A549 (cell line): ENCODE data around the gene KMT5C. TPM values are rescaled to one million over a fixed set of nuclear protein-coding genes. Genes with fewer than 3 reads are reported as not detected.

Experiments
- ATAC-seq, 2 experiments: fragments of 200-7000 bp in 1 of 2; fragments of >200 bp in 1 of 2; cut with Nextera tagmentation in 1 of 2; cut with Tn5 transposase in 1 of 2; 3 replicates each; pipeline versions ENCODE4 v1.8.0 to v1.9.1; 2018 to 2020; ENCODE audit warnings: mild to moderate bottlenecking in 1 of 2, moderate library complexity in 1 of 2
- CTCF ChIA-PET: fragments of 300-600 bp; sonication (Branson Sonifier 250); formaldehyde crosslinking; extraction: SDS; loops from one replicate; lab custom pipeline; 2021; ENCODE audit warnings: antibody characterized with exemption, inconsistent platforms; lab: Yijun Ruan, JAX
- POLR2A ChIA-PET: fragments of 350-600 bp; formaldehyde crosslinking; extraction: SDS; loops from one replicate; lab custom pipeline; 2021; ENCODE audit warnings: antibody characterized with exemption, inconsistent platforms; lab: Yijun Ruan, JAX
- DNase-seq, 2 experiments: peaks; one replicate each; pipeline versions ENCODE4 v3.0.0 to v3.0.0-alpha.2; 2011 to 2016; ENCODE audit warnings: low read depth in 1 of 2, low spot score in 1 of 2
- FAIRE-seq: peaks from 2 replicates; lab custom pipeline; 2011; peaks lifted over from hg19 to GRCh38; lab: Jason Lieb, UNC
- H3K27ac ChIP-seq, 2 experiments: fragments of >200 bp; sonication (Bioruptor Twin); formaldehyde crosslinking; 3 replicates each; pipeline ENCODE4 v1.5.1; 2016 to 2017
- H3K4me1 ChIP-seq: fragments of >200 bp; sonication (Bioruptor Twin); formaldehyde crosslinking; 3 replicates; pipeline ENCODE4 v1.6.1; 2016
- H3K4me2 ChIP-seq: fragments of >200 bp; sonication (Bioruptor Twin); formaldehyde crosslinking; 3 replicates; pipeline ENCODE4 v1.6.1; 2016
- H3K4me3 ChIP-seq: fragments of >200 bp; sonication (Bioruptor Twin); formaldehyde crosslinking; 3 replicates; pipeline ENCODE4 v1.5.1; 2016
- H3K9me3 ChIP-seq: fragments of >200 bp; sonication (Bioruptor Twin); formaldehyde crosslinking; 3 replicates; pipeline ENCODE4 v1.6.1; 2016
- CBX2 ChIP-seq: fragments of 200-600 bp; sonication (generic); IDR thresholded peaks from 2 replicates; pipeline ENCODE4 v1.6.1; 2016; ENCODE audit warnings: low read depth, mild to moderate bottlenecking, borderline replicate concordance
- CHD2 ChIP-seq: fragments of 150-350 bp; IDR thresholded peaks from 2 replicates; pipeline ENCODE4 v1.6.1; 2014; ENCODE audit warnings: low read length; ENCODE audit not compliant: partially characterized antibody
- CTCF ChIP-seq: fragments of >200 bp; sonication (Bioruptor Twin); formaldehyde crosslinking; IDR thresholded peaks from 3 replicates; pipeline ENCODE4 v1.5.1; 2016
- EHMT2 ChIP-seq: fragments of 200-600 bp; sonication (generic); IDR thresholded peaks from 2 replicates; pipeline ENCODE4 v1.6.1; 2016; ENCODE audit warnings: antibody characterized with exemption, low read depth, mild to moderate bottlenecking, moderate library complexity
- HOXA7 ChIP-seq: fragments of 250-450 bp; sonication (Bioruptor Pico); IDR thresholded peaks from 2 replicates; pipeline ENCODE4 v1.5.0; 2020; ENCODE audit warnings: mild to moderate bottlenecking, moderate library complexity
- HOXB13 ChIP-seq: fragments of 250-450 bp; sonication (Bioruptor Pico); IDR thresholded peaks from 2 replicates; pipeline ENCODE4 v1.5.0; 2020; ENCODE audit warnings: low read depth, mild to moderate bottlenecking, moderate library complexity
- HOXB5 ChIP-seq: fragments of 250-450 bp; sonication (Bioruptor Pico); IDR thresholded peaks from 2 replicates; pipeline ENCODE4 v1.5.0; 2020; ENCODE audit warnings: mild to moderate bottlenecking, moderate library complexity
- JUN ChIP-seq, 2 experiments: fragments of >200 bp; sonication (Bioruptor Twin); formaldehyde crosslinking; IDR thresholded peaks; 2 replicates in 1 of 2; 3 replicates in 1 of 2; pipeline ENCODE4 v1.6.1; 2016 to 2017
- JUNB ChIP-seq: fragments of >200 bp; sonication (Bioruptor Twin); formaldehyde crosslinking; IDR thresholded peaks from 2 replicates; pipeline ENCODE4 v1.6.1; 2016
- MAX ChIP-seq: IDR thresholded peaks from 2 replicates; pipeline ENCODE4 v1.6.1; 2012
- NFE2L2 ChIP-seq: fragments of 150-350 bp; conservative IDR thresholded peaks from 2 replicates; pipeline ENCODE4 v1.6.1; 2014; ENCODE audit warnings: low read length
- NR3C1 ChIP-seq: fragments of >200 bp; sonication (Bioruptor Twin); formaldehyde crosslinking; IDR thresholded peaks from 3 replicates; pipeline ENCODE4 v1.6.1; 2017
- PHF8 ChIP-seq: fragments of 200-600 bp; sonication (generic); IDR thresholded peaks from 2 replicates; pipeline ENCODE4 v1.6.1; 2016; ENCODE audit warnings: low read depth, mild to moderate bottlenecking, antibody characterized with exemption, moderate library complexity, borderline replicate concordance
- POLR2A ChIP-seq: IDR thresholded peaks from 2 replicates; pipeline ENCODE4 v1.6.1; 2012; ENCODE audit warnings: mild to moderate bottlenecking, low read length
- RAD21 ChIP-seq, 2 experiments: fragments of >200 bp in 1 of 2; sonication (Bioruptor Twin) in 1 of 2; formaldehyde crosslinking in 1 of 2; IDR thresholded peaks in 1 of 2; conservative IDR thresholded peaks in 1 of 2; 2 replicates in 1 of 2; 3 replicates in 1 of 2; pipeline ENCODE4 v1.6.1; 2012 to 2018; ENCODE audit warnings: inconsistent platforms in 1 of 2
- RARB ChIP-seq: fragments of 250-450 bp; sonication (Bioruptor Pico); IDR thresholded peaks from 2 replicates; pipeline ENCODE4 v1.8.0; 2021; ENCODE audit warnings: mild to moderate bottlenecking, moderate library complexity
- RFX5 ChIP-seq: fragments of 450-650 bp; IDR thresholded peaks from 2 replicates; pipeline ENCODE4 v1.7.1; 2014; ENCODE audit warnings: antibody characterized with exemption, mild to moderate bottlenecking, moderate library complexity
- SMC3 ChIP-seq: fragments of >200 bp; sonication (Bioruptor Twin); formaldehyde crosslinking; IDR thresholded peaks from 3 replicates; pipeline ENCODE4 v1.6.1; 2018; ENCODE audit warnings: inconsistent platforms
- TFCP2L1 ChIP-seq: fragments of 250-450 bp; sonication (Bioruptor Pico); IDR thresholded peaks from 2 replicates; pipeline ENCODE4 v1.5.0; 2021; ENCODE audit warnings: mild to moderate bottlenecking
- TP53 ChIP-seq: fragments of 250-450 bp; sonication (Bioruptor Pico); IDR thresholded peaks from 2 replicates; pipeline ENCODE4 v1.5.0; 2021; ENCODE audit warnings: mild to moderate bottlenecking, moderate library complexity
- ZFP36 ChIP-seq: fragments of 450-650 bp; IDR thresholded peaks from 2 replicates; pipeline ENCODE4 v1.6.1; 2014; ENCODE audit warnings: borderline replicate concordance; ENCODE audit not compliant: partially characterized antibody
- ZNF302 ChIP-seq: fragments of 250-450 bp; sonication (Bioruptor Pico); IDR thresholded peaks from 2 replicates; pipeline ENCODE4 v1.9.0; 2021; ENCODE audit warnings: inconsistent platforms, mild to moderate bottlenecking, moderate library complexity
- ZSCAN20 ChIP-seq: fragments of 250-450 bp; sonication (Bioruptor Pico); IDR thresholded peaks from 2 replicates; pipeline ENCODE4 v1.8.0; 2022; ENCODE audit warnings: mild to moderate bottlenecking, moderate library complexity
- WGBS: methylation state at CpG from one replicate; pipeline ENCODE4 v1.1.6; 2017; ENCODE audit errors: missing lambda C conversion rate; 5-methylcytosine and 5-hydroxymethylcytosine counted together
- polyA plus RNA-seq, 4 experiments: library from polyadenylated mRNA; depleted of rRNA in 3 of 4; stranded (reverse); fragments of >200 nt; fragmentation: RNase III in 1 of 4; extraction: RNeasy Plus Mini Kit Qiagen cat#74134 plus additional on column Dnase treatment in 1 of 4; gene quantifications; 2 replicates in 3 of 4; 3 replicates in 1 of 4; pipeline ENCODE4 v1.2.3, GENCODE V29; 2011 to 2017
- TF ChIP-seq, protein P1 (sequence below): fragments of 250-450 bp; sonication (Bioruptor Pico); IDR thresholded peaks from 2 replicates; pipeline ENCODE4 v1.5.0; 2020; ENCODE audit warnings: low read depth, mild to moderate bottlenecking, moderate library complexity
- TF ChIP-seq, protein P2 (sequence below): IDR thresholded peaks from 2 replicates; pipeline ENCODE4 v1.6.1; 2012; ENCODE audit warnings: low read depth, borderline replicate concordance
- TF ChIP-seq, protein P3 (sequence below): fragments of >200 bp; sonication (Bioruptor Twin); formaldehyde crosslinking; IDR thresholded peaks from 3 replicates; pipeline ENCODE4 v1.6.1; 2016

KMT5C gene
- polyA plus RNA-seq, 2 of the 4 experiments (the other 2 are of a cell fraction): 9.5 to 15.2 TPM

DNA sequence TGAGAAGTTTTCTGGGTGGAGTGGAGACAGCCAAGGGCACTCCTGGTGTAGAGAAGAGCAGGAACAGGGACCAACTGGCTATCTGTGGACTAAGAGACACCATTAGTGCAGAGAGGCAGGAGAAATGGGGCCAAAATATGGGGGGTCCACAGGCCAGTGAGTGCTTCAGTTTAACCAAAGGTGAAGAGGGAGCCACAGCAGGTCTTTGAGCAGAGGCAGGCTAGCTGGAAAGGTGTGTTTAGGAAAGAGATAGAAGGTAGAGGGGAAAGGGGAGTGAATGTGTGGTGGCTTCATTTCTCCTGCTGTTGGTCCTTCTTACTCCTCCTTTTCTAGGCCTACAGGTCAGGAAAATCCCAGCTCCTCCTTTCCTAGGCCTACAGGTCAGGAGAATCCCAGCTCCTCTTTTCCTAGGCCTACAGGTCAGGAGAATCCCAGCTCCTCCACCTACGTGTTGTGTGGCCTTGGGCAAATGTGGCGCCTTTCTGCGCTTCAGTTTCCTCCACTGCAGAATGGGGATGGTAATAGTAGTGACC, 42.9 kb downstream of the KMT5C start:
- ATAC-seq (no peak), FAIRE-seq (no peak), DNase-seq (no peak)
- peak overlapping the region; percentile 92 for H3K4me2 ChIP-seq
- TF ChIP-seq ZFP36: peak; percentile 34
- TF ChIP-seq CHD2: no peak
- no peak for TF ChIP-seq NR3C1
- no peak for TF ChIP-seq RARB (CRISPR knock-in tag)
- H3K27ac ChIP-seq: peak overlapping the region; percentile 89 to 99; a peak in 5 of 6 replicates
- no peak overlapping the region for H3K4me3 ChIP-seq
- peaks cover 6% of the 10 kb centered on the region; the same call in 2 of the 3 replicates for H3K9me3 ChIP-seq
- ChIA-PET POLR2A (interaction anchor here (0.6 to 0.8 kb wide), 2 partner anchors 9 to 920 kb away, joined by 3 to 7 read pairs; no protein-coding TSS in a partner anchor), CTCF (interaction anchor here (0.6 to 3.2 kb wide), 32 partner anchors 9 to 249 kb away, joined by 3 to 62 read pairs (median 7); partner anchors contain the start of genes DNAAF3, GARIN5B, HSPBP1 and IL11)
- peaks cover 40% of the 10 kb centered on the region for H3K4me1 ChIP-seq
- WGBS: 97% methylated on average over 3 of the region's 3 CpGs

DNA sequence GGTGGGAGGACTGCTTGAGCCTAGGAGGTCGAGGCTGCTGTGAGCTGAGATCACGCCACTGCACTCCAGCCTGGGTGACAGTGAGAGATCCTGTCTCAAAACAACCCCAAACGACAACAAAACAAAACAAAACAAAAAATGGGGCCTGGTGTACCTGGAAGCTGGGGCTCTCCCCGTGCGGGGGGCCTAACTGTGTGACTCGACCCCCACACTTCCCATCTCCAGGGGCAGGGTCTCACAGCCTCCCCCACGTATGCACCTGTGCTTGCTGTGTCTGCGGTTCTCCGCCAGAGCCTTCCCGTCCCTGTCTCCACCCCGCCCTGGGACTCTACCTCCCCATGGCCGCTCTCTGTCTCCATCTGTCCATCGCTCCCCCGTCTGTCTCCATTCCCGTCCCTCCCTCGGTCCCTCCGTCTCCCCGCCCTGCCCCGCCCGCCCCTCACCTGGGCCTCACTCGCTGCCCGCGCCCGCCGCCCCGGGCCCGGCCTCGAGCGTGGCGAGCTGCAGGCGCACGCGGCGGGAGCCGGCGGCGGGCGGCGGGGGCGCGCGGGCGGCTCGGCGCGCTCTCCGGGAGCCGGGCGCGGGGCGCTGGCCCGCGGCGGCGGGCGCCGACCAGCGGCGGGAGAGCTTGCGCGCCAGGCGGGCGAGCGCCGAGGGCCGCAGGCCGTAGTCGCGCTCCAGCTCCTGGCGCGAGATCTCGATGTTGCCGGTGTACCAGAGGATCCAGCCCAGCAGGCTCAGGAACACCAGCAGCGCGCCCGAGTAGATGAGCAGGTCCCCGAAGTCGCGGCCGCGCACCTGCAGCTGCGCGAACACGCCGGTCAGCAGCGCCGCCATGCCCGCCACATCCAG, 43.8 kb downstream of the KMT5C start:
- TF ChIP-seq TP53 (CRISPR knock-in tag) (no peak), ZSCAN20 (CRISPR knock-in tag) (no peak), RAD21 (conservative IDR thresholded peaks at IDR 0.05 in 1 of 2, IDR thresholded peaks at IDR 0.05 in 1 of 2) (peak; percentile 10 to 46; a peak in 3 of 5 replicates), TFCP2L1 (no peak), CBX2 (no peak), NFE2L2 (no peak), ZNF302 (CRISPR knock-in tag) (no peak), HOXB5 (CRISPR knock-in tag) (no peak), SMC3 (peak; percentile 26; the same call in 2 of the 3 replicates), PHF8 (no peak), POLR2A (no peak; the same call in 1 of the 2 replicates), HOXA7 (CRISPR knock-in tag) (0 out of 2 replicates have a peak, but pooled peaks have one; percentile 37), JUN (IDR thresholded peaks at IDR 0.05) (peak; percentile 58 to 78; a peak in 2 of 5 replicates), JUNB (no peak), HOXB13 (CRISPR knock-in tag) (no peak), MAX (peak; percentile 52), RFX5 (no peak), CTCF (peak; percentile 64), EHMT2 (no peak)
- TF ChIP-seq, protein P1, sequence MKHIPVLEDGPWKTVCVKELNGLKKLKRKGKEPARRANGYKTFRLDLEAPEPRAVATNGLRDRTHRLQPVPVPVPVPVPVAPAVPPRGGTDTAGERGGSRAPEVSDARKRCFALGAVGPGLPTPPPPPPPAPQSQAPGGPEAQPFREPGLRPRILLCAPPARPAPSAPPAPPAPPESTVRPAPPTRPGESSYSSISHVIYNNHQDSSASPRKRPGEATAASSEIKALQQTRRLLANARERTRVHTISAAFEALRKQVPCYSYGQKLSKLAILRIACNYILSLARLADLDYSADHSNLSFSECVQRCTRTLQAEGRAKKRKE (CRISPR knock-in tag): no peak
- TF ChIP-seq, protein P2, sequence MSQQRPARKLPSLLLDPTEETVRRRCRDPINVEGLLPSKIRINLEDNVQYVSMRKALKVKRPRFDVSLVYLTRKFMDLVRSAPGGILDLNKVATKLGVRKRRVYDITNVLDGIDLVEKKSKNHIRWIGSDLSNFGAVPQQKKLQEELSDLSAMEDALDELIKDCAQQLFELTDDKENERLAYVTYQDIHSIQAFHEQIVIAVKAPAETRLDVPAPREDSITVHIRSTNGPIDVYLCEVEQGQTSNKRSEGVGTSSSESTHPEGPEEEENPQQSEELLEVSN: peak; percentile 45; the same call in 1 of the 2 replicates
- TF ChIP-seq, protein P3, sequence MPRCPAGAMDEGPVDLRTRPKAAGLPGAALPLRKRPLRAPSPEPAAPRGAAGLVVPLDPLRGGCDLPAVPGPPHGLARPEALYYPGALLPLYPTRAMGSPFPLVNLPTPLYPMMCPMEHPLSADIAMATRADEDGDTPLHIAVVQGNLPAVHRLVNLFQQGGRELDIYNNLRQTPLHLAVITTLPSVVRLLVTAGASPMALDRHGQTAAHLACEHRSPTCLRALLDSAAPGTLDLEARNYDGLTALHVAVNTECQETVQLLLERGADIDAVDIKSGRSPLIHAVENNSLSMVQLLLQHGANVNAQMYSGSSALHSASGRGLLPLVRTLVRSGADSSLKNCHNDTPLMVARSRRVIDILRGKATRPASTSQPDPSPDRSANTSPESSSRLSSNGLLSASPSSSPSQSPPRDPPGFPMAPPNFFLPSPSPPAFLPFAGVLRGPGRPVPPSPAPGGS: no peak; the same call in 2 of the 3 replicates
- DNase-seq (peak; percentile 72 to 82), ATAC-seq (peak; percentile 12 to 59), FAIRE-seq (no peak)
- H3K4me2 ChIP-seq: peak overlapping the region; percentile 92
- CTCF ChIA-PET: interaction anchor here (0.6 to 3.2 kb wide), 54 partner anchors 8 to 248 kb away, joined by 3 to 62 read pairs (median 6); partner anchors contain the start of genes DNAAF3, GARIN5B, HSPBP1 and IL11
- peak overlapping the region; percentile 89 to 99 for H3K27ac ChIP-seq
- WGBS: 38% methylated on average over 14 of the region's 88 CpGs
- peak overlapping the region; percentile 89 for H3K4me3 ChIP-seq
- POLR2A ChIA-PET: interaction anchor here (0.6 to 4.5 kb wide), 23 partner anchors 8 to 242 kb away, joined by 3 to 47 read pairs (median 4); partner anchors contain the start of genes BRSK1, HSPBP1, IL11 and KMT5C
- H3K9me3 ChIP-seq: peaks cover 6% of the 10 kb centered on the region; the same call in 2 of the 3 replicates
- H3K4me1 ChIP-seq: peaks cover 40% of the 10 kb centered on the region
